ENCODE data around the gene SKIDA1. TPM values are rescaled to one million over a fixed set of nuclear protein-coding genes. Genes with fewer than 3 reads are reported as not detected.

Gene SKIDA1
- total RNA-seq, 1 experiment from 2014 or later = 0.33 TPM

DNA sequence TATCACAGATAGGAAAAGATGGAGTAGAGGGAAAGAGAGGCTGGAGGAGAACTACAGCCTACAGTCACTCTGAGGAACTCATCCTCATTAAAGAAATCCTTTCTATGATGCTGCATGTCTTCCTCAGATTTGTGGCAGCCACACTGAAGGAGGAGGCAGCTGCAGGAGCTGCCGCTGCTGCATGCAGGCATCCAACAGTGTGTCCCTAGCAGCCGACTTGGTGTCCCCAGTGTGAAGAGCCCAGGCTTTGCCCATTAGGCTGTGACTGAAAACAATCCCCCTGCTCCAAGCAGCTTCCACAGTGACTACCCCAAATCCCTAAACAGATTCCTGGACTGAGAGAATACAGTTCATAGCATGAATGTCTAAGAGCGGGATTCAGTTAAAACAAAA is 23.1 kb downstream of the SKIDA1 start:
- DNase-seq (ENCODE audit: low spot score) = no peak

DNA sequence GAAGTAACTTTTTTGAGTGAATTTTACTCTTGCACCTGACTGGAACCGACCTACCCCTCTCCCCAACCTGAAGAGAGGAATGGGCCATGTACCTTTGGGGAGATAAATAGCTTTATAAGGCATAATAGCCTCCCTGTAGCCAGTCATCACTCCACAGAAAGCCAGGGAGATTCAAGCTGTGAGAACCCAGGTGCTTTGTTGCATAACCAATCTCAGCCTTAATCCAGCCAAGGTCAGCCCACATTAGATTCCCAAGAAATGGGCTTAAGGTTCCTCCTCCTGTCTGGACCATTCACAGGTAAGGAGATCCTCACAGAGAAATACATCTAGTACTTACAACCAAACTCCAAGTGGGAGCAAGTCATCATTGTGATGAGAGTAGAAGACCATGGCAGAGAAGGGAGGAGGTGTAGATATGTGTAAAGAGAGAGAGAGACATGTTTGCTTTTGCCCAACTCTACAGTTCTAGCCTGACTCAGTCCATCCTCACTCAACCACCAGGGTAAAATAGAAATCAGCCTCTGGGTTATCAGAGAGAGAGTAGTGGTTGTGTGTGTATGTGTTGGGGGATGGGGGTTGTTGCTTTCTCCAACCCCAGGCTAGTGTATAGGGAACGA is 23.6 kb downstream of the SKIDA1 start:
- no peak for DNase-seq (ENCODE audit: low spot score)

DNA sequence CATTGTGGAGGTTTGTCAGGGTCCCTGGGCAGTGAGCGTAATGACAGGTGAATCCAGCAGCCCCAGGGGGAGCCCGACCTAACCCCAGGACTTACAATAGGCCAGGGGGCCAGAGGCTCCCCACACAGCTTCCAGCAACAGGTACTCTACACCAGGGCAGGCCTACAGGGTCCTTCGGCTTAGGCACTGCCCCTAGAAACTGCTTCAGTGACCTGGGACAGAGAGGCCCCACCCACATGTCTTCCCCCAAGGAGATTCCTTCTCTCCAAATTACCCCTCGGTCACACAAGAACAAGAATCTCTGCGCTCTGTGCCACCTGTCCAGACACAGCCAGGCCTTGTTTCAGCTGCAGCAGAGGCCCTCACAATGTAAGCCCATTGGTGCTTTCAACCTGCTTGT is 24.4 kb downstream of the SKIDA1 start:
- DNase-seq (ENCODE audit: low spot score) = no peak

DNA sequence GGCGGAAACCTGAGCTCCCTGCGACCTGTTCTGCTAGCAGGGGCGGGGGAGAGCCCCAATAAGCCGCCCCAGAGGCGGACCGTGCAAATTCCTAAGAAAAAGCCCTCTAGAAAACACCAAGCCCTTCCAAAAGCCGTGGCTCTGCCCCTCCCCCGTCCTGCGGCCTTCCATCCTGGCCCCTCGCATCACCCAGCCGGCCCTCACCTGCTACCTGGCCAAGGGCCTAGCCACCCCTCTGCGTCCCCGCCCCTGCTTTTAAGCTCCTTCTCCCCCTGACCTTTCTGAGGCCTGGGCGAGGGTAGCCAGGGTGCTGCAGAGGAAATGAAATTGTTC is 24.9 kb downstream of the SKIDA1 start:
- DNase-seq (ENCODE audit: low spot score) = no peak

DNA sequence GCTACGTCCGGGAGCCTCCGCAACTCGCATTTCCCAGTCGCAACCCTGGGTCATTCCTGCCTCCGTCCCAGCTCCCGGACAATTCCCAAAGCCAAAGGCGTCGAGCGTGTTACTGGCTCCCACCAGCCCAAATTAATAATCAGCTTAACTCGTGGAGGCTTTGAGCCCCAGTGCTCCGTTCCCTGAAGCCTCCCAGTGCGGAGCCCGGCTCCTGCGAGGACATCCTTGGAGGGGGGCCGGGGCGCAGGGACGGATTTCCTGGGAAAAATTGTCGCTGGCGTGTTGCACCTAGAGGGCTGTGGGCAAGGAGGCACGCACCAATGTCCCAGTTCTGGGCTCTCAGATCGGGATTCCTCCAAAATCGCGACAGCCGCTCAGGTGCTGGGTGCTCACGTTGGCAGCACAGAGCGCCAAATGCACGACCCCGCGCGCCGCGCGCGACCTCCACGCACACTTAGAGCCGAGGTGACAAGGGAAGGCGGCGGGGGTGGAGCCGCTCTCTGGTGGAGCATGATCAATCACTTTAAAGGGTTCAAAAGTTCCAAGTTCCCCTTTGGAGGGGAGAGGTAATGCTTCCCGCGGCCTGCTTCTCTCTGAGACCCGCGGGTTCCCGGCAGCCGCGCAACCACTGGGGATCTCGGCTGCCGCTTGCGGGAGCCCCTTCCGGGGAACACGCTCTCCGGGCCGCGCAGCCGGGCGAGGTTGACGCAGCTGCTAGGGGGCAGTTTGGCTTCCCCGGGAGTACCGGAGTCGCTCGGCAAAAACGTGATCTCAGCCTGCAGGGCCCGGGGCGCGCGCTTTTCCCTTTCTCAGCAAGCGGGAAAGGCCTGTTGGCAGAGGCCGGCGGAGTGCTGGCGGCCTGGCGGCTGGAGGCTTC is 25.5 kb downstream of the SKIDA1 start:
- no peak for DNase-seq (ENCODE audit: low spot score)

DNA sequence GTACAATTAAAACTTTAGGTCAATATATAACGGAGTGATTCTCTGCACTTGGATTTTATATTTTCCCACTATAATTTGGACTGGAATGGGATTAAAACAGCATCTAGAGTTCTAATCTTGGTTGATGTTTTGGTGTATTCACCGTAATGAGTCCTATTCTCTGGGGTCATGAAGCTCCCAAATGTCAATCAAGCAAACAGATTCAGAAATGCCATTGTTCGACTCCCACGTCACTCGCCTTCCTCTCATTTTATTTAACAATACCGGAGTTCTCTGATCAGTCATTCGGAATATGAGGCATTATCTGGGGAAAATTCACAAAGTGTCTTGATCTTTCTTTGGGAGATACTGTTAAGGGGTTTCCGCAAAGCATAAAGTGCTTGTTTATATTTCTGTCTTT is 26.5 kb downstream of the SKIDA1 start:
- DNase-seq (ENCODE audit: low spot score) = no peak

DNA sequence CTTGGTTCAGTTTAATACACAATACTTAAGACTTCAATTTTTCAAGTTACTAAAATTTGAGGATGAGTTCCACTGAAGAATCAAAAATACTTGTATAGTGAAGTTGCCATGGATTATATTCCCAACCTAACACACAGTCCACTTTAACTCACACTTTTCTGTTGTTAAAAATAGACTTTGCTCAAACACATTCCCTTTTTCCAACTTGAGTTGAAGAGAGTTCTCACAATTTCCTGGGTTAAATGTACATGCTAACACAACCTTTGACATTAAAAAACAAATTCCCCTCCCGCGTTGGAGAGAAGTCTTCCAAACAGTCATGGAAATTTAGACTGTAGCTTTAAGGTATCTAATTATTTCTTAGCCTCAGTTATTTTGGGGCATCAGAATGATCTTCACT is 27.1 kb downstream of the SKIDA1 start:
- no peak for DNase-seq (ENCODE audit: low spot score)

DNA sequence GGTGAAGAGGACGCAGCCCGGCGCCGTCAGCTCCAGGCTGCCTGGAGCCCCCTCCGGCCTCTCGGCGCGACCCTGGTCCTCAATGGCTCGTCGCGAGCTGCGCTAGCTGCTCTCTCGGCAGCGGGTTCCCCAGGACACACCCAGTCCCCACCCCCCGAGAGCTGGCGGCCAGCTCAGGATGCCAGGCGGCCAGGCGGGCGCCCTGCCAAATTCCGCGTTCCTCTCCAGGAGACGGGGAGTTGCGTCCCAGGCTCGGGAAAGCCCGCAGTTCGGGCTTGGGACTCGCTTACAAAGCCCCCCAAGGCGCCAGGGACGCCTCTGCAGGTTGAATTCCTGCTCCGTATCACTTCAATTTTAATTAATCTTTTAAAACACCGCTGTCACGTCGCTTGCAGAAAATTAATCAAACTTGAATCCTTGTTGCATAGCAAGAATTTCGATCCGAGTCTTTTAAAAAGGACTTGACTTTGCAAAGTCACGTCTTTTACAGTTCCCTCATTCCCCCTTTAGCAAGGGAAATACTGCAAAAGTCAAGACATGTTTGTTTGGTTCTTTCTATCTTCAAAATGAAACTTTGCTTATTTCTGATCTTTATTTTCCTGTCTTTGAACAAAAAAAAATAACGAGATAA is 28.2 kb downstream of the SKIDA1 start:
- DNase-seq (ENCODE audit: low spot score) = peak; percentile 79

DNA sequence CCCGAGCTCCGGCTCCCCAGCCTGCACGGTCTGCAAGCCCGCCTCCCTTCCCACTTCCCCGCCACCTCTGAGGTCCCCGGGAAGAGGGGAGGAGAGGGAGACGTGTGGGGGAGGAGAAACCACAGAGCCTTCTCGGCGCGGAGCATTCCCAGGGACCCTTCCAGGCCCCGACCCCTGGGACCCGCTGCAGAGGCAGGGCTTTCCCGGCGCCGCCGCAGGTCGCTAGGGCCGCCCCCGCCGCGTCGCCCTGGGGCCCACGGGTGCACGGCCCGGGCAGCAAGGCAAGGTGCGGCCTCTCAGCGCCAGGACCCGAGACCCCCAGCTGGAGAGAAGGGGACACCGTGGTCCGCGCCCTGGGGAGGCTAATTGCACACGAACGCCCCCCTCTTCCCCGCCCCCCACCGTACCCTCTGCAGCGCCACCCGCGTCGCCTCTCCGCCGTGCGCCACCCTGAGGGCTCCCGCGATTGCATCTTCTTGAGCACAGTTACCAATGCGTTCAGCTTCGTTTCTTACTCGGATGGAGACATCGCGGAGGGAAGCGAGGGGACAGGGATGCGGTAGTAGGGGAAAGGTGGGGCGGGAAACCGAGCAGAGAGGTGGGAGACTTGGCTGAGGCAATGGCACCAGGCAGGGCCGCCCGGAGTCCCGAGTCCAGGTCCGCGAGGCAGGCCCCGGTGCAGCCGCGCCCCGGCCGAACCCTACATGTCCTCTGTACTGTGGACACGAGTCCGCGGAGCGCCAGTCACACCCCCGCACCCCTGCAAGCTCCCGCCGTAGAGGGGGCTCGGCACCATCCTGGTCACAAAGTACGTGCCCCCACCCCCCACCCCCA is 28.9 kb downstream of the SKIDA1 start:
- DNase-seq (ENCODE audit: low spot score) = peak; percentile 53

DNA sequence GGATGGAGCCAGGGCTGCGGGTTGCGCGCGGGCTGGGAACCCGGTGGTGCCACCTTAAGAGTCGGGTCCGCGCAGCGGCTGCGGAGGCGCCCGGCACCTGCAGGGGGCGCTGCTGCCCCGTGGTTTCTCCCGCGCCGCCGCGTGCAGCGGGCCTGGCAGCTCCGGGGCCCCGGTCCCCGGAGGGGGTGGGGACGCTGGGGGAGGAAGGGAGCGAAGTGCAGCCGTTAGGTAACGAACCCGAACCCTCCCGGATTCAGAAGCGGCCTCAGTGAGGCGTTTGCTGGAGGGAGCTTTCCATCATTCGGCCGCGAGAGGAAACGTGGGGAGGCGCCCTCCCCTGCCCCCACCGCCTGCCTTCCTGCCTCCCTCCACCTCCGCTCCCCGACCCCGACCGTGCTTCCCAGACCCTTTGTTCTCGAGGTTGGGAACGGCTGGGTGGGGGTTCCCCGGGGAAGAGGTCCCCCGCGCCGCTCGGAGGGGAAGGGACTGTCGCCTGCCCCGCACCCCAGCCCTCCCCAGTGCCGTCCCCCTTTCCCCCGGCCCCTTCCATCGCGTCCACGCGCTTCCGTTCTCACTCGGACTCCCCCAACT is 29.6 kb downstream of the SKIDA1 start:
- peak; percentile 62 for DNase-seq (ENCODE audit: low spot score)

DNA sequence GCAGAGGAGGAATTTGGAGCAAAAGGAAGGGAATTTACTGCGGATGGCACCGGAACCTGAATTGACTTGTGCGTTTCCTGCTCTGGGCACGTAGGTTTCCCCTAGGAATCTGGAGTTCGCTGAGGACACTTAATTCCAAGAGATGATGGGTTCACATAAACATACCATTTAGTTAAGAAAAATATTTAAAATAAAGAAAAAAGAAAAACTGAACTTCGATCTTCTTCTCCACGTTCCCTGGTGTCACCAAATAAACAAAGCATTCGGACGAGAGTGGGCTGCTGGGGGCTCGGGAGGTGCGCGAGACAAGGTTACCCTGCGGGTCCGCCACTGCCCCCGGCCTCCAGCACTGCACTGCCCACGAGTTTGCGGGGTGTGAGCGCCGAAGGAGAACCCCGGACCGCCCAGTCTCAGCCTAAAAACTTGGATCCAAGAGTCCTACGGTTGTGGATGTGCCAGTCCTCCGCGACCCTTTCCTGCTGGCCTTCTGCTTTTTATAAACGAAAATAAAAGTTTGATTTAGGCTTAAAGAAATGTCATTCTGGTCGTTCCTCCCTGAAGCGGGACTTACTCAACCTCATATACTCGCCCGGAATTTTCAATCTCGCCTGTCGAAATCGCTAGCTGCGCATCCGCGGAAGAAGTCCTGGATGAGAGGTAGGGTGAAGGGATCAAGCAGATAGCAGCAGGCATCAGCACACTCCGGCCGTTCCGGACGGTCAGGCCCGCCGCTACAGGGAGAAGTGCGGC is 30.3 kb downstream of the SKIDA1 start:
- no peak for DNase-seq (ENCODE audit: low spot score)

DNA sequence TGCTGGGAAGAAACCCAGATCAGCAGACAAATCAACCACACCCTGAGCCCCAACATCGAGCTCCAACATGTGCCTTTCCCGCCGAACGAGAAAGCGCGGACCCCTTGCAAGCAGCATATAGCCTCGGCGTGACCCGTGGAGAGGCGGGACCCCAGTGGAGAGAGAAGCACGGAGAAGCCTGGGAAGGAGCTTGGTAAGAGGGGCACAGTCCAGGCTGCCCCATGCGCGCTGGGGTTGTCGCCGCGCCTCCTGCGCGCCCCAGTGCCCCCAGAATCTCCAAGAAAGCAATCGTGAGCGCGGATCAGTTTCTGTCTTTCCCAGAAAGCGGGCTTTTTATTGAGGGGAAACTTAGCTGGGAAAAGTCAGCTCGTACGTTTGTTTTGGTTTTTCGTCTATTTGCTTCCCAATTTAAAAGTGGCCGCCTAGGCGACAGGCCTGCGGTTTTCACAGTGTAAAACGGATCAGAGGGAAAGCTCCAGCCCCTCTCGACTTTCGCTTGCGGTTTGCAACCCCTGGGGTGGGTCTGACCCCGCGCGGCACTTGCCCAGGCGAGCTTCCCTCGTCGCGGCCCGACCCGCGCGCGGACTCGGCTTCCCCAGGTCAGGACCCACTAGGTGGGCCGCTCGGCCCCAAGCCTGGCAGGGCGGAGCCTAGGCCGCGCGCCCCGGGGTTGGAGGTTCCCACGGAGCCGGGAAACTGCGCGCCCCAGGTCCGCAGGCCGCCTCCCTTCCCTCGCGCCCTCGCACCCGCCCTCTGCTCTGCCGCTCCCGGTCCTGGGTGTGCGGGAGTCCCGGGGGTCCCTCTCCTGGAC is 31.1 kb downstream of the SKIDA1 start:
- no peak for DNase-seq (ENCODE audit: low spot score)

DNA sequence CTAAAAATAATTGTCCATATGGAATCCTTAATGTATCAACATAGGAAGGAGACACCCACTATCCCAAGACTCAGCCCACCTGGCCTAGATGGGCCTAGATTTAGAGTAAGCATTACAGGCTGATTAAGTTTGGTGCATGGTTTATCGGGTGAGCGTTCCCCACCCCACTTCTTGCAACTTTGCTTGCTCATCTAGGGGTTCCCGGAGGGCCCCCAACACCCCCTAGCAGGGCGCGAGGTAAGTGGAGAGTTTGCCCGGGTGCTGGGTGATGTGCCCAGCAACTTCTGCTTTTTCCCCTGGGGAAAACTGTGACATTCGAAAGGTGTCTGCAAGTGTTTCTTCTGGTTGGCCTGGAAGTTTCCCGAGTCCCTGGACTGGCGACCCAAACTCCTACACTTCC is 31.7 kb downstream of the SKIDA1 start:
- DNase-seq (ENCODE audit: low spot score) = no peak

DNA sequence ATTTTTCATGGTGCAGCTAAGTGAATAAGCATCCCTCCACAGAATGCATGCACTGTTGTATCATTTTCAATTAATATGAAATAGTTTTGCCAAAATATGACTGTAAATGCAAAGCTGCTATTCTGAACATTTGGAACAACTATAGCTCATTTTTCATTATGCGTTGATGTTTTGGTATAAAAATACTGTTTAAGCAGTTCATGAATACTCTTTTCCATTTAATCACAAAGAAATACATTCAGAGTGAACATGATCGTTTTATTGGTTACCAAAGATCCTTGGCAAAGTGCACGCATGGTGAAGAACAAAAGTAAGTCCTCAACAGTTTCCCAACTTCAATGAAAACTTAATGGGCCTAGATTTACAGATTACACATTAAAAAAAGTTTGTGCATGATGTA is 33.1 kb downstream of the SKIDA1 start:
- DNase-seq (ENCODE audit: low spot score) = no peak

DNA sequence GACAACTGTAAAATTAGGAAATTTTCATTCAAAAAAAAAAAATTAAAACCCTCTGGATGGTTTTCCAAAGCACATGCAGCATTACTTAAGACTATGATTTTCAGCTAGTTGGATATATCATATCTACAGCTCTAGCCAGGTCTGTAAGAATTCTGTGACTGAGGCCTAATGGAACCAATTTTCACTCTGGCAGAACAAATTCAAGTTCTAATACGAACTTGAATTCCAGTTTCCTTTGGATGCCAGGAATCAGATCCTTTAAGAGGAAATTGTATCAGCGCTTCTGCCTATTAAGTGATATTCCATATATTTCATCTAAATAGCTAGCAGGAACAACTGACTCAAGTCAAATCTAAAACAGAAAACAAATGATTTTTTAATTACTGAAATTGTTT is 34.8 kb downstream of the SKIDA1 start:
- no peak for DNase-seq (ENCODE audit: low spot score)

DNA sequence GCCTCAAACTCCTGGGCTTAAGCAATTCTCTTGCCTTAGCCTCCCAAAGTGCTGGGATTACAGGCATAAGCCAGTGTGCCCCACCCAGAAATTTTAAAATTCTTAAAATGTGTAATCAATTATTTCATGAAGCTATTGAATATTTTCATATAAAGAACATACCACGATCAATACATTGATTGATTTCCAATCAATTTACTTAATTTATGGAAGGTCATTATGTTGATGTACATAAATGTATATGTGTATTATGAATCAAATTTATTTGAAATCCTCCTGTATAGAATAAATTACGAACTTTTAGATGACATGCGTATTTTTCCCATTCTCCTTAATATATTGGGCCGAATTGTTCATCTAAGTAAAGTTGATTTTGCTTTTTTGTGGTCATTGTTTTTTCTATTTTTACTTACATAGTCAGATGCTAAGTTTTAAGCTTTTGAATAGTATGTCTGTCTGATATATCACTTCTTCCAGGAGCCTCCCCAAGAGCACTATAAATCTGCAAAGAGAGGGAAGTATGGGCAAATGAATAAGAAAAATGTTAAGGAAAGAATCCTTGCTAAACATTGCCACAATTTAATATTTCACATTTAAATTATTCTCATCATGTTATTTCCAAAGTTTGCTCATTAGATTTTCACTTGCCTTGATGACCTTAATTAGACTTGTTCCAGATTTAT is 35.3 kb downstream of the SKIDA1 start:
- DNase-seq (ENCODE audit: low spot score) = no peak

DNA sequence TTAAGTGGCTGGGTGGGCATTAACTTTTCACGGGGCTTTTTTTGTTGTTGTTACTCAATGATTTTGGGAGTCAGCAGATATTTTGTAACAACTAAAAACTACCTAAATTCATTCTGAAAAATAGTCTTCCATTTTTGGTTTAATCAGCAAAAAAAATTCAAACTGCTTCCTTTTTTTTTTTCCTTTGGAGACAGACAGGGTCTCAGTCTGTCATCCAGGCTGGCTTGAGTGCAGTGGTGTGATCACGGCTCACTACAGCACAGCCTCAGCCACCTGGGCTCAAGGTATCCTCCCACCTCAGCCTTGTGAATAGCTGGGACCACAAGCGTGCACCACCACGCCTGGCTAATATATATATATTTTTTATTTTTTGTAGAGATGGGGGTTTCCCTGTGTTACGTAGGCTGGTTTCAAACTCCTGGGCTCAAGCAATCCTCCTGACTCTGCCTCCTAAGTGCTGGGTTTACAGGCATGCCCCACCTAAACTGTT is 36.5 kb downstream of the SKIDA1 start:
- DNase-seq (ENCODE audit: low spot score) = no peak

DNA sequence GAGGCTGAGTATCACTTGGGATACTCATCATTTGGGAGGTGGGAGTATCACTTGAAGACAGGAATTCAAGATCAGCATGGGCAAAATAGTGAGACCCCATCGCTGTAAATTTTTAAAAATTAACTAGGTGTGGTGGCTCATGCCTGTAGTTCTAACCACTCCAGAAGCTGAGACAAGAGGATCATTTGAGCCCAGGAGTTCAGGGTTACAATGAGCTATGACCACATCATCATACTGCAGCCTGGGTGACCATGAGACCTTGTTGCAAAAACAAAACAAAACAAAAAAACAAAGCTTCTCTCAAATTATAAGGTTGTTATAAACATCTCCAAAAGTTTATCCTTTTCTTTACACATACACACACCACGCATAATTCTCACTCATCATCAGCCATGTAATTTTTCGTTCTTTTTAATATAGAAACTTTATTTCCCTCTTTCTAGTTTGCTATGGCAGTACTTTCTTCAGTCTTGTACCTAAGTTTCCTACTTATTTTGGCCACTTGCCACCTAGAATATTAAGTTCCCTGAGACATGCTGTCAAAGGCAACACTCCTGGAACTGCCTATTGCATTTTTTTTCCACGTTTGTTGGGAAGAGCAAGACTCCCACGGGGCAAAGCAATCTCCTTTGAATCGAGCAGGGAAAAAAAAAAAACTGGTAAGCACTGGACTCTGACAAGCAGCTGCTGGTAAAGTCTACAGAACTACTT is 37.1 kb downstream of the SKIDA1 start:
- no peak for DNase-seq (ENCODE audit: low spot score)
